LNCaP clone FGC (cell line): ENCODE results near the gene PRSS33.

Experiments used
- DNase-seq: peaks from one replicate; pipeline ENCODE4 v3.0.0-alpha.2; 2011; ENCODE audit warnings: low read depth
- H3K4me3 ChIP-seq: 2 replicates; pipeline ENCODE4 v1.5.1; 2011; ENCODE audit warnings: mild to moderate bottlenecking, low read depth, low read length, control low read depth
- TF ChIP-seq, protein P1 (sequence below): IDR thresholded peaks from 2 replicates; pipeline ENCODE4 v1.5.1; 2012; ENCODE audit warnings: mild to moderate bottlenecking; ENCODE audit not compliant: control insufficient read depth, insufficient read depth; ENCODE audit errors: extremely low read depth

PRSS33 gene

DNA sequence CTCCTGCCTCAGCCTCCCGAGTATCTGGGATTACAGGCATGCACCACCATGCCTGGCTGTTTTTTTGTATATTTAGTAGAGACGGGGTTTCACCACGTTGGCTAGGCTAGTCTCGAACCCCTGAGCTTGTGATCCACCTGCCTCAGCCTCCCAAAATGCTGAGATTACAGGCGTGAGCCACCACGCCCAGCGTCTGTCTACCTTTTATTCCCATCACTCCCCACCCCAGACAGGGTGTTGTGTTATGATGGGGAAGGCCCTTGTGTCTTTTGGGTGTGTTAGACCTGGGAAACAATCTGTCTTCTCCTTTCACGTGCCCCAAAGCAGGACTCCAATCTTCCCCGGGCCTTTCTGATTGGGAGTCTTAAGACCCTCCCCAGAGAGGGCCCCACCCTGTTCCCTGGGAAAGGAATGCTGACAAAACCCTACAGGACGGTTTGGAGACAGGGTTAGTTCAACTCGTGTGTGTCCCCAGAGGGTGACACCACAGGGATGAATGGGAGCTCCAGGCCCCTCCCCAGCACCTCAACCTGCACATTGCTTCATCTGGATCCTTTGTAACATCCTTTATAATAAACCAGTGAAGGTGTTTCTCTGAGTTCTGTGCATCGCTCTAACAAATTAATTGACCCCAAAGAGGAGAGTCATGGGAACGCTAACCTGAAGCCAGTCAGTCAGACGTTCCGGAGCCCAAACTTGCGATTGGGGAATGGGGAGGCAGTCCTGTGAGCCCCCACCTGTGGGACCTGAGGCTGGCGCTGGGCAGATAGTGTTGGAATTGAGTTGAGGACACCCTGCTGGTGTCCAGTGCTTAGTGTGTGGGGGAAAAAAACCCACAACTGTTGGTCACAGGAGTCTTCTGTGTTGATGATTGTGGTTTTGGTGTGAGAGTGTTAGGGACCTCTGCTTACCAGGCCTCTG, 7.1 kb downstream of the PRSS33 start:
- no peak overlapping the region for H3K4me3 ChIP-seq
- DNase-seq = no peak
- TF ChIP-seq, protein P1, sequence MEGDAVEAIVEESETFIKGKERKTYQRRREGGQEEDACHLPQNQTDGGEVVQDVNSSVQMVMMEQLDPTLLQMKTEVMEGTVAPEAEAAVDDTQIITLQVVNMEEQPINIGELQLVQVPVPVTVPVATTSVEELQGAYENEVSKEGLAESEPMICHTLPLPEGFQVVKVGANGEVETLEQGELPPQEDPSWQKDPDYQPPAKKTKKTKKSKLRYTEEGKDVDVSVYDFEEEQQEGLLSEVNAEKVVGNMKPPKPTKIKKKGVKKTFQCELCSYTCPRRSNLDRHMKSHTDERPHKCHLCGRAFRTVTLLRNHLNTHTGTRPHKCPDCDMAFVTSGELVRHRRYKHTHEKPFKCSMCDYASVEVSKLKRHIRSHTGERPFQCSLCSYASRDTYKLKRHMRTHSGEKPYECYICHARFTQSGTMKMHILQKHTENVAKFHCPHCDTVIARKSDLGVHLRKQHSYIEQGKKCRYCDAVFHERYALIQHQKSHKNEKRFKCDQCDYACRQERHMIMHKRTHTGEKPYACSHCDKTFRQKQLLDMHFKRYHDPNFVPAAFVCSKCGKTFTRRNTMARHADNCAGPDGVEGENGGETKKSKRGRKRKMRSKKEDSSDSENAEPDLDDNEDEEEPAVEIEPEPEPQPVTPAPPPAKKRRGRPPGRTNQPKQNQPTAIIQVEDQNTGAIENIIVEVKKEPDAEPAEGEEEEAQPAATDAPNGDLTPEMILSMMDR = no peak

DNA sequence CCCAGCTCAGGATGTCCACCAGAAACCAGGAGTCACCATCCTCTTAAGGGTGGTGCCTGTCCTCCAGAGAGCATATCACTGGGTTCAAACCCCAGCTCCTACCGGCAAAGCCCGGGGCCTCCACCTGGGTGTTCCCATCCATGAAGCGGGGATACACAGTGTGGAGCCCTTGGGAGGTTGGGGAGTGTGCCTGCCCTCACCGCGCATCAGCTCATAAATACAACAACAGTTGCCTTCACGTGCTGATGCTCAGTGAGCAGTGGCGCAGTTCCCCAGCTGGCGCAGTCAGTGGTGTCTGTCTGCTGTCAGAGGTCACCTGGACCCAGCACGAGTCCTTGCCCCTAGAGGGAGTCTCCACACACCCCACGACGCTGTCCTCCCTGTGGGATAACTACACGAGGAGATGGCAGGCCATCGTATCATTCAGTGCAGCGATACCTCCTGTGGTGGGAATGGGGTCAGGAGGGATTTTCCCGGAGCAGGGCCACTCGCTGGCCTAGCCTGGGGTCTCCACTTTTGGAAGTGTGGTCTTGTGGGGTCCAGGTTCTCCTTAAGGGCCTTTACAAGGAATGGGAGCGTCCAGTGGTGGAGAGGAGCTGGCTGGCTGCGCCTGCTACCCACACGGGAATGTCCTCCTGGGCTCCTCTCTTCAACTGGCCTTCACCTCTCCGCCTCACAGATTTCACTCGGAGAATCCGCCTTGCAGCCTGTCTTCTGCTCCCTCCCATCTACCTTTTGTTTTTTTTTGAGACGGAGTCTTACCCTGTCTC, 8.0 kb downstream of the PRSS33 start:
- TF ChIP-seq, protein P1 = no peak
- DNase-seq = no peak

DNA sequence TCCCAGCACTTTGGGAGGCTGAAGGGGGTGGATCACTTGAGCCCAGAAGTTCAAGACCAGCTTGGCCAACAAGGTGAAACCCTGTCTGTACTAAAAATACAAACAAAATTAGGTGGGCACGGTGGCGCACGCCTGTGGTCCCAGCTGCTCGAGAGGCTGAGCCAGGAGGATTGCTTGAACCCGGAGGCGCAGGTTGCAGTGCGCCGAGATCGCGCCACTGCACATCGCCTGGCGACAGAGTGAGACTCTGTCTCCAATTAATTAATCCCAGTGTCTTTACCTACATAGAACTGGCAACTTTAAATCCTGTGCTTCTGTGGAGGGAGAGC, 8.8 kb downstream of the PRSS33 start:
- no peak for DNase-seq
- peak overlapping the region; percentile 91 for H3K4me3 ChIP-seq
- TF ChIP-seq, protein P1 = no peak

More for the DNA sequence above, 8.0 kb downstream of the PRSS33 start:
- H3K4me3 ChIP-seq = no peak overlapping the region

DNA sequence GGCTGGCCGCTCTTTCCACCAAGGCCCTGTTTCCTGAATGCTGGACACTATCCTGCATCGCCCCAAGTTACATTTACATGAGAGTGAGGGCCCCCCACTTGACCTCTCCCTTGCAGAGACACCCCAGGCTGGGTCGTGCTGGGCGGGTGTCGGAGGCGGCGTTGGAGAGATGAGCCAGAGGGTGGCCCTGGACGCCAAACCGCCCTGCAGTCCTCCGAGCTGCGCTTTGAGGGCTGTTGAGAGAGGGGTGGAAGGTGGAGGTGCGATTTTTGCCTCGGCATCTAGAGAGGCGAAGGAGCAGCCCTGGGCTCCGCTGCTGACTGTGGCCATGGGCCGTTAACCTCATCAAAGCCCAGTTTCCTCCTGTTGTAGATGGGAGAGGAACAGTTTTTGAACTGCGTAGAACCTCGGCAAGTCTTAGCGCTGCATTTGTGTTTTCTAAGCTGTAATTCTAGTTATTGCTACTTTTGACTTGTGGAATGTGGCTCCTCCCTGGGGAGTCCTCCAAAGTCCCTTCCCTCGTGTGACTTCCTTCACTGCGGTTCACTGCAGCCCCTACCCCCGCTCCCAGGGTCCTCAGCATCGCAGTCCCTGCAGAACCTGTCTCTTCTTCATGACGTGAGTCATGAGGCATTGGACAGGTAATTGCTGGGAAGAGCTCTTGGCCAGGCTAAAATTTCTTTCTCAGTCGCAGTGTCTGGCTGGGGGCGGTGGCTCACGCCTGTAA, 9.3 kb downstream of the PRSS33 start:
- H3K4me3 ChIP-seq = peak overlapping the region; percentile 91
- no peak for DNase-seq
- TF ChIP-seq, protein P1 = no peak

DNA sequence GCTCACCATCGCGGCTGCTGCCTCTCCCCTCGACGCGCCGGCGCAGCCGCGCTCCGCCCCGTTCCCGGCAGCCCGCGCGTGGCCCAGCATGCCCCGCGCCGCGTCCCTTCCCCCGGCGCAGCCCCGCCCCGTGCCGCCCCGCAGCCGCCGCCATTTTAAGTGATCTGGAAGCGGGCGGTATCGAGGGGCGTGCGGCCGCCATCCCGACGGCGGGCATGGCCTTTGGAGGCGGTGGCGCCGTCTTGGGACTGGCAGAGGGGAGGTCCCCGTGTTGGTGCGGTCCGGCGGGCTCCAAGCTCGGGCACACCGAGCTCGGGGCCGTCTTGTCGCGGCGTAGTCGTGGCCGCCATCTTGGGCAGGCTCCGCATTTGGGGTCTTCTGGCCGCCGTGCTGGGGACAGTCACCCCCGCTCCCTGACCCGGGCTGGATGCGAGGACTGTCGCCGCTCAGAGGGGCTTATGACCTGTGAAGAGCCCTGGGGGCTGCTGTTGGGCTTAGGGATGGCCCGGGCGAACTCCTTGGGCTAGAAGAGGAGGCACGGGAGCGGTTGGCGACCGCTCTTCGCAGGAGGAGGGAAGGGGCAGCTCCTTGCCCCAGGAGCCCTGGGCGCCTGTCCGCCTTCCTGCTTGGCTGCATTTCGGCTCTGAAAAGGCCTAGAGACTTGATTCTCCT, 10.0 kb downstream of the PRSS33 start, which contains the start of gene ELOB:
ELOB (minus strand) TSS at position 50 of the 672 bp plus-strand sequence; CDS start at position 9, 41 bp downstream.
- TF ChIP-seq, protein P1 = no peak
- H3K4me3 ChIP-seq = peak within 1 kb of the TSS; percentile 91
- DNase-seq = peak; percentile 21

DNA sequence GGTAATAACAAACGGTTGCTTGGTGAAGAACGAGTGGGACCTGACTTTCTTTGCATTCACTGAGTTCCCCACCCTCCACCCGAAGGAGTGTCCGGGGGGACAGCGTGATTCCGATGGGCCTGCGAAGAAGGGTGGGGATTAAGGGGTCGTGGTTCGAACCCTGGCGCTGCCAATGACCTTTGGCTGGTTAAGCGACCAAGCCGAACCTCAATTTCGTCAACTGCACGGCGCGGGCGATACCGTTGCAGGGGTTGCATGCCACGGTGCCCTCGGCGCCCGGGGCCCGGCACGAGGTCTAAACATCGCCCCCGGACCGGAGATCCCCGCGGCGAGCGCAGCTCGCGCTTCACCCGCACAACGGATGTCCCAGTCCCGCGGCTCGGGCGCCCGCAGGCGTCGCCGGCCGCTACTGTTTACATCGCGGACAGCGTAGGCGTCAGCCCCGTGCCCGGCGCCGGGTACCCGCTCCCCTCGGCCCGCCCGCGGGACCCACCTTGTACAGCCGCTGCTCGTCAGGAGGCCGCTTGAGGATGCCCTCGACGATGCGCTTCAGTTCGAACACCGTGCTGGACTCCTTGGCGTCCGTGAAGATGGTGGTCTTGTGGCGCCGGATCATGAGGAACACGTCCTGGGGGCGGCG, 10.7 kb downstream of the PRSS33 start:
- no peak for DNase-seq
- TF ChIP-seq, protein P1 = no peak
- peak overlapping the region; percentile 75 for H3K4me3 ChIP-seq
